NB4 (cell line): ENCODE measurements around the gene C5AR2.

Experiments used
- CTCF ChIP-seq: IDR thresholded peaks from one replicate; pipeline ENCODE4 v1.5.1; 2012; ENCODE audit warnings: low read depth, low read length
- POLR2A ChIP-seq: IDR thresholded peaks from 2 replicates; pipeline ENCODE4 v1.6.1; 2011; ENCODE audit warnings: mild to moderate bottlenecking; ENCODE audit not compliant: insufficient read length; ENCODE audit errors: extremely low read depth

GRCh38 chr19:47376589-47377144 is 44.7 kb downstream of the C5AR2 start:
- no peak for TF ChIP-seq CTCF
- no peak for TF ChIP-seq POLR2A
